Ramos (cell line): ENCODE measurements around the gene AHDC1.
"Not testable (repeated sequence)": the region's sequence is repeated elsewhere in the genome, so short reads cannot be mapped to it uniquely, and the experiment has no call there.

Experiments used
- in situ Hi-C: fragments of 300-500 bp; cut with MboI; formaldehyde crosslinking; loops from one replicate; pipeline ENCODE4 v1.14.3; 2022; ENCODE audit warnings: low sequenced_read_pairs; ENCODE audit not compliant: unreplicated experiment

The AHDC1 gene

DNA sequence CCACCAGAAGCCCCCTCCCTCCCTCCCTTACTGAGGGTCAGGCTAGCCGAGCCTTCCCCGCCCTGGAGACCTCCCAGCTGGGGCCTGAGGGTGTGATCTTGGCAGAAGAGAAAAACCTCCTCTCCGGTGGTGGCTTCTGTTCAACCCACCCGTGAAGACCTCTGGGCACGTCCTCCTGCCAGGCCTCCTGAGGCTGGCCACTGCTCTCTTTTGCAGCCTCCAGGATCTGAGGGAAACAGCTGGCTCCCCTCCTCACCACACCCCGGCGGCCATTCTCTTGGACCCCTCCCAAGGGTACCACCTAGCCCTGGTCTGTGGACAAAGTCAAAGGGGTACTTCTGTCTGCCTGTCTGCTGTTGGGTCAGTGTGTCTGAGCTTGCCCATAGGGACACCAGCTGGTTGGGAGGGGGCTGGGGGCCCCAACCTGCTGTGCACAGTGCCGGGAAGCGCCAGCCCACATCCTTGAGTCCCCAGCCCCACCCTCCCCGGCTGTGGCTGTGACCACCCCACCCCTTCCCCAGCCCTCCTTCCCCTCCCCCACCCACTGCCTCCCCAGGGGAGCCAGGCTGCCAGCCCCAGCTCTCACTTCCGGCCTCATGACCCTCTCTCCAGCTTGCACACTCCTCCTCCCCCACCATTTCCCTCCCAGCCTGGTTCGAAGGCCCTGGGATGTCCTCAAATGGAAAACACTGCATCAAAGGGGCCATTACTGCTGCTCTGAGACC, 48.1 kb downstream of the AHDC1 start:
- in situ Hi-C loops = no loop called here

DNA sequence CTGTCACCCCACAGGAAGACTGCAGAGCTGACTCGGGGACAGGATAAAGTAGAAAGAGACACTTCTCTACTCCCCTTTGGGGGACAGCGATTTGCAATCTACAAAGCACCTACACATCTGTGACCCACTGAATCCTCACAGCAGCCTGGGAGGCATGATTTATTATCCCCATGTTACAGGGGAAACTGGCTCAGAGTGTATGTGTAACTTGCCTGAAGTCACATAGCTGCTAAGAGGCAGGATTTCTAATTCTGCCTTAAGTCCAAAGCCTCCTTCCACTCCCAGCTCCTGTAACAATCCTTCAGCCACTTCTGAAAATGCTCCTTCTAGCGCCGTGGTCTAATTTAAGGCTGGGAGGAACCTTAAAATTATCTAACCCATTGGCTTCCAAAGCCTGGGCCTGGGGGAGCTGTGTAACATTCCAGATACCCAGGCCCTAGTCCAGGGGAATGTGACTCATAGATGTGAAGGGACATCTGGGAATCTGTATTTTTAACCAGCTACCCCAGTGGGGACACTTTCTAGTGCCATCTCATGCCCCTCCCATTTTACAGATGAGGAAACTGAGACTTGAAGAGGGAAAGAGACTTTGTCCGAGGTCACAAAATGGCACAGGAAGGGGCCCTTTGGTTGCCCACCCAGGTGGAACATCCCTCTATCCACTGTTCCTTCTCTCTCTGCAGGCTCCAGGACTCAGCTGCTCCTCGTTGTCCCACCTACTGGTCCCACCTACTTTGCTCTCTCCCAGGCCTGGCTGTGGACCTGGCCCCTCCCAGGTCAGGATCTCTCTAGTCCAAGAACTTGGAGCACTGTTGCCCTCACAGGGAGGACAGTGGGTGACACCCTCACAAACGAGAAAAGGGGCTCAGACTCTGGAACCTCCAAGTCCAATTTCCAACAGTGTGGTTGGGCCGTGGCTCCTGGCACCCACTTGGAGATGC, 48.9 kb downstream of the AHDC1 start:
- in situ Hi-C loops = no loop called here

DNA sequence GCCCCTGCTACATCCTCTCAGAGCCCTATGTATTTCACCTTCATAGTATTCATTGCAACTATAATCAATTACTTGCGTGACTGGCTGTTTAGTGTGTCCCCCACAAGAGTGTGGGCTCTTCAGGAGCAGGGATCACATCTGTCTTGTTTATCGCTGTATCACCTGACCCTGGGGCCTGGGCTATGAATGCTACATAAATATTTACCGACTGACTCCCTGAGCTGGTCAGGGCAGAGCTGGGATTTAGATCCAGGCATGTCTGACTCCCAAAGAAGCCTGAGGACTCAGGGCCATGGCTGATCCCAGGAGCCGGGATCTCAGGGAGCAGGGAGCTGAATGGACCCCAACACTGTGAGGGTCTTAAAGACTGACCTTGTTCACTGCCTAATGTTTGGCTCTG, 49.7 kb downstream of the AHDC1 start:
- in situ Hi-C loops = no loop called here

DNA sequence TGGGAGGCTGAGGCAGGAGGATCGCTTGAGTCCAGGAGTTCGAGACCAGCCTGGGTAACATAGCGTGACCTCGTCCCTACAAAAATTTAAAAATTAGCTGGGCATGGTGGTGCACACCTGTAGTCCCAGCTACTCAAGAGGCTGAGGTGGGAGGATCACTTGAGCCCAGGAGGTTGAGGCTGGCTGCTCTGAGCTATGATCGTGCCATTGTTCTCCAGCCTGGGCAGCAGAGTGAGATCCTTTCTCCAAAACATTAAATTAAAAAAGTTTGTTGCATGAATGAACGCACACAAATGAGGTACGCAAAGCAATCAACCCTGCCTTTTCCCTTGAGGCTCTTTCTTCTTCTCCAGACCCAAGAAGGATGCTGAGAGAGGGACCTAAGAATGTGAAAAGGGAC, 50.1 kb downstream of the AHDC1 start:
- in situ Hi-C loops = not testable (repeated sequence)

DNA sequence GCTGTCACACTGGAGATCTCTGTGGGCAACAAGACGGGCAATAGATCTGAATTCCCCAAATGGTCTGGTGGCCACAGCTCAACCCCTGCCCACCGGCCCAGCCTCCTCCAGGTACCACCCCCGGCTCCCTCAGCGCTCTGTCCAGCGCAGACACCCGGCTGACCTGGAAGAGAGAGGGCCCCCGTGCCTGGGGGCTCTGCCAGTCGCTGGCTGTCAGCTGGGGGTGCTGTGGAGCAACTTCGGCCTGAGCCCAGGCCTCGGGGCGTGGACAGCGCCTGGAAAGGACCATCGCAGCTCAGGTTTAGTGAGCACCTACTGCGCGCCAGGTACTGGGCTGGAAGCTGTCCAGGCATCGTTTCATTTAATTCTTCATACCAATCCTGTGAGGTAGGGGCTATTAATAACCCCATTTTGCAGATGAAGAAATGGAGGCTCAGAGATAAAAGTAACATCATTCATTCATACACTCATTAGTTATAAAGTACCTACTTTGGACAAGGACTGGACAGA, 51.0 kb downstream of the AHDC1 start:
- in situ Hi-C loops = no loop called here

DNA sequence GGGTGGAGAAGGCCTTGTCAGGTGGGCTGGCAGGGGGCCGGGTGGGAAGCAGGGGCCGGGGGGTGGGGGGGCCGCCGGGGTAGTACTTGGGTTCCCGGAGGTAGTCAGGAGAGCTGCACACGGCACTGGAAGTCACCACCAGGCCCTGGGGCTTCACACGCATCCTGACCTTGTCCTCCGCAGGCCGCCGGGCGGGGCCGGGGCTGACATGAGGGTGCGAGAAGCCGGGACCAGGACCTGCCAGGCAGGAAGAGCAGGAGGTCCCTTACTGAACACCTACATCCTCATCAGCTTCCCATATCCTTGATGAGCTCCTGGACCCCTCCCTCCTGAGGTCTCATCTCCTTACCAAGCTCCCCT, 52.0 kb downstream of the AHDC1 start:
- in situ Hi-C loops = no loop called here

DNA sequence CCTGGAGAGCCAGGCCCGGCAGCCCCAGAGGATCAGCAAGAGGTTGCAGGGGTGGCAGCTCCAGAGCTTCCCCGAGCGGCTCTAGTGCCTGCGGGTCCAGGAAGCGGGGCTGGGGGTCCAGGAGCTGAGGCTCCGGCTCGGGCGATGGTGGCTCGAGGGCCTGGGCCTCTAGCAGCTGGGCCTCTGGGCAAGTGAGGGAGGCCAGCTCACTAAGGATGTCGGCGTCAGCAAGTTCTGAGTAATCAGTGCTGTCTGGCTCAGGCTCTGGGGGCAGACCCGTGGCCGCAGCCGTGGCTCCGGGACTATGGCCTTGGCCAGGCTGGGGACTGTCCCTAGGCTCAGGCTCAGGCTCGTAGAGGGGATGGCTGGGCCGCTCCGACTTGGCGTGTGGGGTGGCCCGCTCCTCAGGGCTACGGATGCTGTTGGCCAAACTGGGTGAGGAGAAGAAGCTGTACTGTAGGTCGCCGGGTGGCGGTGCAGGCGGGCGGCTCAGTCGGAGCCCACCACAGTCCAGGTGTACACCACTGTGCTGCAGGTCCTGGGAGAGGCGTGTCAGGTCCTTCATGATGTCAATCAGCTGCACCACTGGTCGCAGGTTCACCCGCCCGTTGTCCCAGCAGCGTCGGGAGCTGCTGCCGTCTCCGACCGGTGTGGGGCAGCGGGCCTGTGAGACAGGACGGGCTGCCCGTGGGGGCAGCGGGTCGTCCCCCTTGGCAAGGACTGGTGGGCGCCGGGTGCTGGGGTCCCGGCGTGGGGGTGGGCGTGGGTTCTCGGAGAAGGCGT, 52.6 kb downstream of the AHDC1 start:
- in situ Hi-C loops = no loop called here

DNA sequence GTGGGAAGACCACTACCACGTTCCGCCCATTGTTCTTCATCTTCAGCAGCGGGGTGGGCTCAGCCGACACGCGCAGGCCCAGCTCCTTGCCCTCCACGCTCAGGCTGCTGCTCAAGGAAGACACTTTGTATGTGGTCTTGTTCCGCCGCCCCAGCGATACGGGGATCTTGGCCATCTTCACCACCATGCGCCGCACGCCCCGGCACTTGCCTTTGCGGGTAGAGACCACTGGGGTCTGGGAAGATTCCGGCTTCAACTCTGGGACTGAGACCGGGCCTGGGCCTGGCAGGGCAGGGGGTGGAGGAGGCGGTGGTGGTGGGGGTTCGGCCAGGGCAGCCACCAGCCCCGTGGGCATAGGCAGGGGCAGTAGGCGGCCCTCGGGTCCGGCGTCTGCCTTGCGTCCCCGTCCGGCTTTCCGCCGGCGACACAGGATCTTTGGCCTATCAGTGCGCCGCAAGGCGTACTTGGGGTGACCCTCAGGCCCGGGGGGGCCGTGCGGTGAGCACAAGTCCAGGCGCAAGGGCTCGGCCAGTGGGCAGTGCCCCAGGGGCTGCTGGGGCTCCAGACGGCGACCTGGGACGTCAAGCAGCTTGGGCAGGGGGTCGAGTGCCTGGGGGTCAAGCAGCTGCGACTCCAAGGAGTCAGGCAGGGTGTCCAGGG, 53.3 kb downstream of the AHDC1 start:
- in situ Hi-C loops = no loop called here

DNA sequence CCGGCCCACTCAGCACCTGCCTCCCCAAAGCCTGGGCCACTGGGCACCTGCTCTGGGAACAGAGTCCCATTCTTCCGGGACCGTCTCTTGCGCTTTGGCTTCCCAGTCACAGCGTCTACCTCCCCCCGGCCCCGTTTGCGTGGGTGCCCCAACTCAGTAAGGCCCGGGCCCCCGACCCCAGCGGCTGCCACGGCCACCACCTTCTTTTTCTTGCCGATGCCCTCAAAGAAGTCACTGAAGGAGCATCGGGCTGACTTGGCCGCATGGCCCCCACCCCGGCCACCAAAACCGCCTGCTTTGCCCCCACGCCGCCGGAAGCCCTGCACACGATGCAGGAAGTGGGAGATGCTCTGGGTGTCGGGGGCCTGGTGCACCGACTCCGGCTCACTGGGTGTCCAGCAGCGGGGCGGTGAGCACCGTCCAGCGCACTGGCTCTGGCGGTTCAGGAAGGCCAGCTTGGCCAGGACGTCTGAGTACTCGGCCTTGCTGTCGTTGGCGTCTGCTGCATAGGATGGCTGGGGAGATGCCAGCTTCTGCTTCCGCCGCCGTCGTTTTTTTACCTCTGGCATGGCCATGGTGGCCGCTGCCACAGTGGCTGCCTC, 54.0 kb downstream of the AHDC1 start:
- in situ Hi-C loops = no loop called here

DNA sequence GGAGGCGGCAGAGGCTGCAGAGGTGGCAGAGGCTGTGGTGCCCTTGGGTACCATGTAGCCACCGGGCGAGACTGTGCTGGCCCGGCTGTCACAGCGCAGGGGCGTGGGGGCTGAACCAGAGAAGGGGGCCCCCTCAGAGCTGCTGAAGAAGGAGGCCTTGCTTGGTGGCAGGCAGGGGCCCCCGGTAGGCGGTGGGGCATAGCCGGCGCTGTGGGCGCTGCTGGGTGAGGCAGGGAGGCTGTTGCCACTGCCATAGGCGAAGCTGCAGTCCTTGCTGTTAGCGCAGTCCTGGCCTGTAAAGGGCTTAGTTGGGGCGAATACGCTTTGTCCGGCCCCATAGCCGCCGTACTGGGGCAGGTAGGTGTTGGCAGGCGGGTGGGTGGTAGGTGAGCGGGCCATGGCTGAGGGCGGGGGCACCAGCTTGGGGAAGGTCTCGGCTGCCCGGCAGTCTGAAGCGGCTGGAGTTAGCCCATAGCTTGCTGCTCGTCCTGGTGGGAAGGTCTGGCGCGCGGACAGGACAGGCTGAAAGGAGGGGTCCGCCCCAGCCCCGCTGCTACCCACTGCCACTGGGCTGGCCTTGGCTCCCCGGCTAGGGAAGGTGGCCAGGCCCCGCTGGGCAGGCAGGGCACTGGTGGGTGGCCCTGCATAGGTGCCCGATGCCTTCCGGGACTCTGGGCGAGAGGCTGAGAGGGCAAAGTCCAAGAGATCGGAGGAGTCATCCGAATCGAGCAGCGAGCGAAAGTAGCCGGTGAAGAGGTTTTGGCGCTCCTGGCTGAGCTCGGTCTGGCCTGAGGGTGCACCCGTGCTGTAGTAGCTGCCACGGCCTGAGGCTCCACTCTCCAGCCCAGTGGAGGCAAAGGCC, 54.9 kb downstream of the AHDC1 start:
- in situ Hi-C loops = no loop called here

DNA sequence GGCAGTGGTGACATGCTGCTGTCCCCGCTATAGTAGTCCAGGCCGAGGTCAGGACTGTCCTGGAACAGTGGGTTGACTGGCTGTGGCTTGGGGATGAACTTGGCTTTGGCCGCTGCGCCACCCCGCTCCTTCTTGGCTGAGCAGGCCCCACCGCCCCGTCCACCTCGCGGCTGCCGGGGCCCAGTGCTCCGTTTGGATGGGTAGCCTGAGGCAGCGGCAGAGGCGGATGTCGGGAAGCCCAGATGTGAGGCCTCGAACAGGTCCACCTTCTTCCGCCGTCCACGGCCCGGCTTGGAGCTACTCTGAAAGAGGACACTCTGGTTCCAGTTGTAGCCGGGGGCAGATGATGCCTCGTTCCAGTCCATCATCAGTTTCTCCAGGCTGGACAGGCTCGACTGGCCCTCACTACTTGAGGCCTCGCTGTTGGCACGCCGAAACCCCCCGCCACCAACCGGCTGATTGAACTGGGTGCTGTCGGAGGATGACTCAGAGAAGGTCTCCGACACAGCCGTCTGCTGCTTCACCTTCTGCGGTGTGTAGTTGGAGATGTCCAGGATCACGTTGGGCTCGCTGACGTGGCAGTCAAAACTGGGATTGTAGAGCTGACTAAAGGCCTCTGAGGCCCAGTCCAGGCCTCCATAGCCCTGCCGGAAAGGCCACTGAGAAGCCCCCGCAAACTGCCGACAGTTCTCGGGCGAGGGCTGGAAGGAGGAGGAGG, 55.6 kb downstream of the AHDC1 start:
- in situ Hi-C loops = no loop called here

DNA sequence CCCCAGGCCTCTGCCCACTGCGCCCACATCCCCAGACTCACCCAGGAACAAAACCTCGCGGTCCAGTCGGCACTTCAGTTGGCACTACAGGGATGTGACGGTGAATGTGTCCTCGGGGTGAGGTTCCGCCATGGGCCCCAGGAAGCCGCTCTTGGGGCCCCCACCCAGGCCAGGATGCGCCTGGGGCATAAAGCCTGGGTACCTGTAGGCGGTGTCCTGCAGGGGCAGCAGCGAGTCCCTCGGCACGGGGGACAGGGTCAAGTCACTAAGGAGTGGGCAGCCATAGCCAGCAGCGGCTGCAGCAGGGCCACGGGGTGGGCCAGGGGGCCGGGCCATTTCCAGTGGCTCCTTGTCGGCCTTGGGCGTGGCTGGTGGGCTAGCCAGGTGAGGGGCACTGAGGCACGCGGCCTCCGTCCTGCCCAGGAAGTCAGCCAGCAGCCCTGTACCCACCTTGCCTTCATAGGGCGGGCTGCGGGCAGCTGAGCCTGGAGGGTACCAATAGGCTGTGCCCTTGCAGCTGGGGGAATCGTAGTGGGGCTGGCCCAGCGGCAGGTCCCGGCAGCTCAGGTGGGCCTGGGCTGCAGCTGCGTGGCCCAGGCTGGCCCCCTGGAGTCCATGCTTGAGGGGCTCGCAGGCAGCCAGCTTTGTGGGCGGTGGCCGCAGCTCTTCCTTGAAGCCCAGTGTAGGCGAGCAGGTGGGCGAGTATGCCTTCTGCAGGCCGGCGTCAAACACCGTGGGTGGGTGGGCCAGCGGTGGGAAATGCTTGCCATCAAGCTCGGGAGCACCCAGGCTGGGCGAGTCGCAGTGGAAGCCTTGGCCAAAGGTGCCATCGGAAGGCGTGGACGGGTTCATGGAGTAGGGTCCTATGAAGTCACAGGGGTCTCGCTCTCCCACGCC, 56.5 kb downstream of the AHDC1 start:
- in situ Hi-C loops = no loop called here

DNA sequence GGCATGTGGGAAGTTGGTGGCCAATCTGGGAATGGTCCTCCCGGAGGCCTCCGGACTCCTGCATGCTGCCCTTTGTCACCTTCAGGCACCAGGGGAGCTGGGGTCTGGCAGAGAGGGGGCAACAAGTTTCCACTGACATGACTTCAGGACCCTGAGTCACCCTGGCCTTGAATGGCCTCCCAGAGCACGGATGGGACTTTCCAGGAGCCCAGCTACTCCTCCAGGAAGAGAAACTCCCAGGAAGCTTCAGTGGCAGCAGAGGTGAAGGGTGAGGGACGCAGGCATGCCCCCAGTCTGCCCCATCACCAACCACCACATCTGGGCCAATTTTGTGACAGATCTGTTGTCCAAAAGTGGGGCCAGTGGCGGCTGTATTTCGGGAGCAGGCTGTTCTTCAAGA, 58.1 kb downstream of the AHDC1 start:
- in situ Hi-C loops = no loop called here

DNA sequence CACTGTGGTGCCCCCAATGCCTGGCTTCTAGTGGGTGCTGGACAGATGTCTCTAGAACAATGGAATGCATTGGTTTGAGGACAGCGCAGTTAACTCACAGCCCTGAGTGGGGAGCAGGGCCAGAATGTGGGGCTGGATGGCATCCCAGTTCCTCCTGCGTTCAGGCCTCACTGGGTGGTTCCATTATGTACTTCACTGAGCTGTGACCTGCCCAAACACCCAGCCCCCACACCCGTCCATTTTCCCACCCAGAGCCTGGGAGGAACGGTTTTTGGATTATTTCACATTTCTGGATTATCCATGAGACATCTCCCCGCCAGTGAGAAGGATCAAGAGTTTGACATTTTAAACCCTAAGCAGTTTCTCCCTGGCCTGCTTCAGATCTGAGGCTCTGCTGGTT, 58.7 kb downstream of the AHDC1 start:
- in situ Hi-C loops = no loop called here

DNA sequence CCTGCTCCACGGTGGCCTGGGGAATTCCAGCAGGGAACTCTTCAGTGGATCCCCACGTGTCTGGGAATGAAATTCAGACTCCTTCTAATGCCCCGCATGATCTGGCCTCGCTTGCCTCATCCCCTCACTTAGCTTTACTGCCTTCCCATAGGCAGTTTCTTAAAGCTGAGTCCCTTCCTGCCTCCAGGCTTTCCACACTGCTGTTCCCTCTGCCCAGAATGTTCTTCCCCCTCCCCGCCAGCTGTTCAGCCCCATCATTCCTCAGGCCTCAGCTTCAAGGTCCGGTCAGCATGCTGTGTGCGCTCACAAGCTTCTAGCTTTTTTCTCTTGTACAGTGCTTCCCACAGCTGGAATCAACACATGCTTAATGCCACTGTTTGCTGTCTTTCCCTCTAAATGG, 59.1 kb downstream of the AHDC1 start:
- in situ Hi-C loops = no loop called here

DNA sequence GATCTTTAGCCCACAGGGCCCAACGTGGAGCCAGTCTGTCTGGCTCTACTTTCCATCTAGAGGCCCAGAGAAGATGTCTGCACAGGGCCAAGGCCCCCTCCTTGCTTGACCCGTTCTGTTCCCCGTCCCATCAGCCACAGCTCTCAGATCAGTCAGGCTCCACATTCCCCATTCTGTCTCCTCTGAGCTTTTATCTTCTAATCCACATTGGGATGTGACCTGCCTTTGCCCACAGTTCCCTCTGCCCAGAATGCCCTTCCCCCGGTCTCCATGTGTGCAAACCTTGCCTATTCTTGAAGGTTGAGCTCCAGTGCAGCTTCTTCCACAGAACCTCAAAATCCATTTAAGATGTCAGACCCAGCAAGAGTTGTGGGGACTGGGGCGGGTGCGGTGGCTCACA, 60.7 kb downstream of the AHDC1 start:
- in situ Hi-C loops = no loop called here
